Stimulated activated CD8-positive, alpha-beta memory T cell treated with anti-CD3 and anti-CD28 coated beads, Interleukin-12 subunit alpha, Interleukin-12 subunit beta, amount 100 ng/mL, for 4 hours (primary cell): ENCODE results near the gene RHPN2.
"Not testable (repeated sequence)": the region's sequence is repeated elsewhere in the genome, so short reads cannot be mapped to it uniquely, and the experiment has no call there.

Source experiments
- DNase-seq: peaks from one replicate; pipeline ENCODE4 v3.0.0-alpha.2; 2020; ENCODE audit warnings: low read depth

RHPN2 gene

DNA sequence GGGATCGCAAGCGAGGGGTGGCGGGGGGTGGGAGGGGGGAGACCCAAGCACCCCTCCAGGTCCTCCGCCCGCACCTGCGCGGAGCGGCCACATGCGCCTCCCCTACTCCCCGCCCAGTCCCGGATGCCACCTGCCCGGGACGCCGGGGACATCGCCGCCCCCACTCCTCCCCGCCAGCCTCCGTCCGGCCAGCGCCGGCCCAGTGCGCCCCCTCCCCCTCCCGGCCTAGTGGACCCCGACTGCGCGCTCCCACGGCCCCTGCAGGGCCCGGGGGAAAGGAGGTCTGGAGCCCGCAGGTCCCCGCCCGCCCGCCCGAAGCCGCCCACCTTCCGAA is 263 bp downstream of the RHPN2 start:
- DNase-seq: no peak

DNA sequence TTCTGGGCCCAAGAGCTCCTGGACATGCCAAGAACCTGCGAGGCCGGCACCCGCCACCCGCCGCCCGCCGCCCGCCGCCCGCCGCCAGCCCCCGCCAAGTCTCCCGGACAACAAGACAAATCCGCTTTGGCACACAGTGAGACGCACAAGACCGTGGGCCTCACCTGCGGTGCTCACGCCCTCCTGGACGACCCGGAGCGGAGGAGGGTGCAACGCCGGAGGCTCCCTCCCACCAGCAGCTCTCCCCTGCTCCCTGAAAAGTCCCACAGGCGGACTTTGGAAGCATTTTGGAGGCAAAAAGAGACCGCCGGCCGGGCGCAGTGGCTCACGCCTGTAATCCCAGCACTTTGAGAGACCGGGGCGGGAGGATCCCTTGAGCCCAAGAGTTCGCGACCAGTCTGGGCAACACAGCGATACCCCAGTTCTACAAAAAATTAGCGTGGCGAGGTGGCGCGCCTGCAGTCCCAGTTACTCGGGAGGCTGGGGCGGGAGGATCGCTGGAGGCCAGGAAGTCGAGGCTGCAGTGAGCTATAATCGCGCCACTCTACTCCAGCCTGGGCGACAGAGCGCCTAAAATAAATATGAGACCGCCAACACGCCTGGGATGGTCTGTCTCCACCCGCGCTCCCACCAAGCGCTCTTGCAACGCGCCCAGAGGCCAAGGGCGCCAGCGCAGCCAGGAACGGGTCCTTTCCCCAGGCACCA is 783 bp downstream of the RHPN2 start:
- no peak for DNase-seq

- no peak for DNase-seq
Observed at GRCh38 chr19:33063356-33063752, 1.3 kb downstream of the RHPN2 start.

DNA sequence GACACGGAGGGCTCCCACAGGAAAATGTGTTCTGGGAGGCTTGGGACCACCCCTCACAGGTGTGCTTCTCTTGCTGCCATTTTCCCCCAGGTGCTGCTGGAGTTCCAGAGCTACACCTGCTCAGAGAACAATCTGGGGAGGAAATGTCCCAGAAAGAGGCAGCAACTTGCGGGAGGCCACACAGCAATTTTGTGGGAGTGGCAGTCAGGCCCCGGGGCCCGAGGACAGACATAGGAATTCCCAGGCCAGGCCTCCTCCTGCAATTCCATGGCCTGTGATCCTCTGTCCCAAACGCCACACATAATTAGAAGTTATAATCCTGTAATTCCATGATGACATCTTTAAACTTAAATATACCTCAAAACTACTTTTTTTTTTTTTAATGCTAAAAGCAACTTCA is 1.8 kb downstream of the RHPN2 start:
- no peak for DNase-seq

- no peak for DNase-seq
Observed at GRCh38 chr19:33060586-33060985, 4.1 kb downstream of the RHPN2 start.

- DNase-seq: no peak
Observed at GRCh38 chr19:33055718-33056117, 9.0 kb downstream of the RHPN2 start.

DNA sequence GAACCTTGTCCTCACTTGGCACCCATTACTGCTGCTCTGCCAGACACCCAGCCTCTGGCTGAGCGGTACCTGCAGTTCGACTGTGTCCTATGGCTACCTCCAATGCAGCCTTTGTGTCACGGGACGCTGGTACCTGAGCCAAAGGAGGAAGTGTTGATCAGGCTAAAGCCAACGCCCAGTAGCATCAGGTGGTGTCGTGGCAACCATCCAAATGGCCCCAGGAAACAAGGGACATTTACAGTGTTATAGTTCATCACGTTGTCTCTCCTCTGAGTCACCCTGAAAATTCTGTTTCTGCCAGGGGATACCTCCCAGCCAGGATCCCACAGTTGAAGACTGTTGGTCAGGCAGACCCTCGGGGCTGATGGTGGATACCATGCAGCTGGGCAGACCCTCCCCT is 10.1 kb downstream of the RHPN2 start:
- DNase-seq: no peak

GRCh38 chr19:33052352-33052972 is 12.2 kb downstream of the RHPN2 start:
- DNase-seq: no peak

DNA sequence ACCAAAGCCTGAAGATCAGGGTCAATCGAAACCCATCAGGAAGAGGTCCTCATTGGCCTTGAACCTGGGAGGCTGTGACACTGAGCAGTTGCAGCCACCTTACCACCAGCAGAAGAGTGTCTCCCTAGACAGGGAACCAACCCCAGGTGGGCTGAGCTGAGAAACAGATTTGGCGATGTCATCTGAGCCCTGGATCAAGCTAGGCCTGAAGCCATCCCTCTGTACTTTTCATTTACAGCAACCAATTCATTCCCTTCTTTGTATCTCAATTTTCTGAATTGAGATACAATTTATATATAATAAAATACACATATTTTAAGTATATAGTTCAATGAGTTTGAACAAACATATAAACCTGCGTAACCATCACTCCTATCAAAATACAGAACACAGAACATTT is 14.6 kb downstream of the RHPN2 start:
- no peak for DNase-seq

- no peak for DNase-seq
Observed at GRCh38 chr19:33048806-33049676, 15.6 kb downstream of the RHPN2 start.

DNA sequence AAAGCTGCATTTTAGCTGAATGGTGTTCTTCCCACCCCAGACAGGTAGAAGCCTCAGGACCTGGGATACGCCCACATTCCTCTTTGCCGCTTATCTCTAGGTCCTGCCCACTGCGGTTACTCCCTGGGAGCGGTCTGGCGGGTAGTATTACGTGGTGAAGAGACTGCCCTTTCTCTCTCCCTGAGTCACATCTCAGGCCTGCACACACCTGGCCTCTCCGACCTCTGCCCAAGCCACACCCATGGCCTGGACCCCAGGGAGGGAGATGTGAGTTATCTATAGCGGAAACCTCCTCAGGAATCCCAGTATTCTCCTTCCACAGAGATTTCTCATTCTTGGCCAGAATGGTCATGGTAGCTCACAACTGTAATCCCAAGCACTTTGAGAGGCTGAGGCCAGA is 17.3 kb downstream of the RHPN2 start:
- no peak for DNase-seq

DNA sequence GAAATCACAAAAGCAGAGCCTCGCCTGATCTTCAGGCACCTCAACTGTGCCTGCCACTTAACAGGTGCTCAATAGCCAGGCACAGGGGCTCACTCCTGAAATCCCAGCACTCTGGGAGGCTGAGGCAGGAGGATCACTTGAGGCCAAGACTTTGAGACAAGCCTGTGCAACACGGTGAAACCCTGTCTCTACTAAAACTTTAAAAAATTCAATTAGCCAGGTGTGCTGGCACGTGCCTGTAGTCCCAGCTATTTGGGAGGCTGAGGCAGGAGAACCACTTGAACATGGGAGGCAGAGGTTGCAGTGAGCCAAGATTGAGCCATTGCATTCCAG is 22.9 kb downstream of the RHPN2 start:
- not testable (repeated sequence) for DNase-seq

DNA sequence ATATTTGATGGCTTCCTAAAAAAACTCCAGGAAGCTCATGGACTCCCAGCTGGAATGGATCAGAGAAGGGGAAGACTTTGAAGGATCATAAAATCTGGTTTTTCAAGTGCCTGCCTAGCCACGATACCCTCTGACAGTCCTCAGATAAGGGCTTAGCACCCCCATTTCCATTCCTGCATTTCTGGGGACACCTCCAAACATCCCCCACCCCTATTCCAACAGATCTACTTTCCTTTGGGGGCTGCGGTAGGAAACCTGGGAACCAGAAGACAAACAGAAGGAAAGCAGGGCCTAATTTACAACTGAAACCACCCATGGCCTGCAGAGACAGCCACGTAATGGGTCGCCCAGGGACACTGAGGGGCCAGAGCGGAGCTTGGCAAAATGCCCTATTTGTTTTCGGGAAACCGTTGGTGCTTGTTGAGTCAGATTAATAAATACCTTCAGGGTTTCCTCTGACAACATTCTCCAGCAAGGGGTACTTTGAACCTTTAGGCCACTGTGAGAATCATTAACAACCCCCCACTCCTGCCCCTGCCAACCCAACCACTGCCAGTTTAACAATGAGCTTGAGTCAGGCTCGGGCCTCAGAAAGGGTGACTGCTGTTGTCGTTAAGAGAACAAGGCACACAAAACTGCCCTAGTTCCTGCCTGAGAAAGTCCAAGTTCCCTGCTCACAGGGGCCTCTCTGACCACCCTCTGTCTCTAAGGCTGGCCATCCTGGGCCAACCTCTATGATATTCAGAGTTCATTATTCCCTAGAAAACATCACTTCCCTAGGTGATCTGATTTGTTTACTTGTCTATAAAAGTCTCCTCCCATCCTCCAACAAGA is 23.5 kb downstream of the RHPN2 start:
- DNase-seq: no peak

DNA sequence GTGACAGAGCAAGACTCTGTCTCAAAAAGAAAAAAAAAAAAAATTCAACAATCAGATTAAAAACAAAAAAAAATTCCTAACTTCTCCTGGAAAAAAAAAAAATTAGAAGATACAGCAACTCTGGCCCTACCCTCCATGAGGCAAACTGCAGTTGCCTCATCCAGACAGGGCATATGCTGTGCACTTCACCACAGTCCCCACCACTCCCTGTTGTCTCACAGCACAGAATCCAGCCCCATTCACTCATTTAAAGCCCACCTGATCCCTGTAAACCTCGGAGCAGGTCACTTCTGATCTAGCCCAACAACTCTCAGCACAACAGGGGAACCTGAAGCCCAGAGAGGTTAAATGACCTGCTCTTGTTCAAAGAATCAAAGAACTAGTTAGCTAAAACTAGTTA is 24.9 kb downstream of the RHPN2 start:
- no peak for DNase-seq

GRCh38 chr19:33039108-33039599 is 25.5 kb downstream of the RHPN2 start:
- no peak for DNase-seq

GRCh38 chr19:33037168-33038025 is 27.3 kb downstream of the RHPN2 start:
- DNase-seq: not testable (repeated sequence)

DNA sequence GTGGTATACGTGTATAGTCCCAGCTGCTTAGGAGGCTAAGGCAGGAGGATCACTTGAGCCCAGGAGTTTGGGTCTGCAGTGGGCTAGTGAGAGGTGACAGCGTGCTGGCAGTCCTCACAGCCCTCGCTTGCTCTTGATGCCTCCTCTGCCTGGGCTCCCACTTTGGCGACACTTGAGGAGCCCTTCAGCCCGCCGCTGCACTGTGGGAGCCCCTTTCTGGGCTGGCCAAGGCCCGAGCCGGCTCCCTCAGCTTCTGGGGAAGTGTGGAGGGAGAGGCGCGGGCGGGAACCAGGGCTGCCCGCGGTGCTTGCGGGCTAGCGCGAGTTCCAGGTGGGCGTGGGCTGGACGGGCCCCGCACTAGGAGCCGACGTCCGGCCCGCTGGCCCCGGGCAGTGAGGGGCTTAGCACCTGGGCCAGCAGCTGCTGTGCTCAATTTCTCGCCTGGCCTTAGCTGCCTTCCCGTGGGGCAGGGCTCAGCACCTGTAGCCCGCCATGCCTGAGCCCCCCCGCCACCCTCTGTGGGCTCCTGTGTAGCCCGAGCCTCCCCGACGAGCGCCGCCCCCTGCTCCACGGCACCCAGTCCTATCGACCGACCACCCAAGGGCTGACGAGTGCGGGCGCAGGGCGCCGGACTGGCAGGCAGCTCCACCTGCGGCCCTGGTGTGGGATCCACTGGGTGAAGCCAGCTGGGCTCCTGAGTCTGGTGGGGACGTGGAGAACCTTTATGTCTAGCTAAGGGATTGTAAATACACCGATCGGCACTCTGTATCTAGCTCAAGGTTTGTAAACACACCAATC is 28.1 kb downstream of the RHPN2 start:
- not testable (repeated sequence) for DNase-seq

- no peak for DNase-seq
Observed at GRCh38 chr19:33035461-33035860, 29.2 kb downstream of the RHPN2 start.

- DNase-seq: no peak
Observed at GRCh38 chr19:33032218-33032781, 32.4 kb downstream of the RHPN2 start.

DNA sequence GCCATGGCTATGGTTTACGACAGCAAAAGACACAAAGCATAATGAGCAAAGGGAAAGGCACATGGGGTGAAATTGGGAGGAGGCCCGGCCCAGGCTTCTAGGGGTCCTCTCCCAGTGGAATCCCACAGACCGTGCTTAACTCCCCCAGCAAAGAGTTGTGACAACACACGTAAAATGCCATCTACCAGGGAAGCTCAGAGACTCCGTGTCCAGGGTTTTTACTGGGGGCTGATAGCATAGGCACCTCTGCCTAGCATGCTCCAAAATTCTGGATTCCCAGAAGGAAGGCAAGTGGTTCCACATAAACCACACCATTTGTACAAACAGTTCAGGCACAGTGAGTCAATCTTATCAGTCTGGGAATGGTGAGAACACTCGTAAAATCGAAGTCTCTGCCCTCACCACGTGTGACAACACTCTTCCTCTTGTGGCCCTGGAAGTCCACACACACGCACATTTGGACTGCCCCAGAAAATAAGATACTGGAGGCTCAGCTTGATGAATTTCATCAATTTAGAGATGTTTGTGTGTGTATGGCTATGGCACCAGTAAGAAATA is 34.9 kb downstream of the RHPN2 start:
- DNase-seq: no peak
